NCI-H1436 (cell line): Measurements from ENCODE around the gene MYO7B.

Source experiments
- DNase-seq: peaks from one replicate; lab custom pipeline; 2025; lab: John Stamatoyannopoulos, UW

MYO7B gene

DNA sequence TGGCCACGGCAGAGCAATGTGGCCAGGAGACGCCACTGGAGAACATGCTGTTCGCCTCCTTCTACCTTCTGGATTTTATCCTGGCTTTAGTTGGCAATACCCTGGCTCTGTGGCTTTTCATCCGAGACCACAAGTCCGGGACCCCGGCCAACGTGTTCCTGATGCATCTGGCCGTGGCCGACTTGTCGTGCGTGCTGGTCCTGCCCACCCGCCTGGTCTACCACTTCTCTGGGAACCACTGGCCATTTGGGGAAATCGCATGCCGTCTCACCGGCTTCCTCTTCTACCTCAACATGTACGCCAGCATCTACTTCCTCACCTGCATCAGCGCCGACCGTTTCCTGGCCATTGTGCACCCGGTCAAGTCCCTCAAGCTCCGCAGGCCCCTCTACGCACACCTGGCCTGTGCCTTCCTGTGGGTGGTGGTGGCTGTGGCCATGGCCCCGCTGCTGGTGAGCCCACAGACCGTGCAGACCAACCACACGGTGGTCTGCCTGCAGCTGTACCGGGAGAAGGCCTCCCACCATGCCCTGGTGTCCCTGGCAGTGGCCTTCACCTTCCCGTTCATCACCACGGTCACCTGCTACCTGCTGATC, 115.4 kb downstream of the MYO7B start:
- no peak for DNase-seq

DNA sequence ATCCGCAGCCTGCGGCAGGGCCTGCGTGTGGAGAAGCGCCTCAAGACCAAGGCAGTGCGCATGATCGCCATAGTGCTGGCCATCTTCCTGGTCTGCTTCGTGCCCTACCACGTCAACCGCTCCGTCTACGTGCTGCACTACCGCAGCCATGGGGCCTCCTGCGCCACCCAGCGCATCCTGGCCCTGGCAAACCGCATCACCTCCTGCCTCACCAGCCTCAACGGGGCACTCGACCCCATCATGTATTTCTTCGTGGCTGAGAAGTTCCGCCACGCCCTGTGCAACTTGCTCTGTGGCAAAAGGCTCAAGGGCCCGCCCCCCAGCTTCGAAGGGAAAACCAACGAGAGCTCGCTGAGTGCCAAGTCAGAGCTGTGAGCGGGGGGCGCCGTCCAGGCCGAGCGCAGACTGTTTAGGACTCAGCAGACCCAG, 115.9 kb downstream of the MYO7B start:
- no peak for DNase-seq

DNA sequence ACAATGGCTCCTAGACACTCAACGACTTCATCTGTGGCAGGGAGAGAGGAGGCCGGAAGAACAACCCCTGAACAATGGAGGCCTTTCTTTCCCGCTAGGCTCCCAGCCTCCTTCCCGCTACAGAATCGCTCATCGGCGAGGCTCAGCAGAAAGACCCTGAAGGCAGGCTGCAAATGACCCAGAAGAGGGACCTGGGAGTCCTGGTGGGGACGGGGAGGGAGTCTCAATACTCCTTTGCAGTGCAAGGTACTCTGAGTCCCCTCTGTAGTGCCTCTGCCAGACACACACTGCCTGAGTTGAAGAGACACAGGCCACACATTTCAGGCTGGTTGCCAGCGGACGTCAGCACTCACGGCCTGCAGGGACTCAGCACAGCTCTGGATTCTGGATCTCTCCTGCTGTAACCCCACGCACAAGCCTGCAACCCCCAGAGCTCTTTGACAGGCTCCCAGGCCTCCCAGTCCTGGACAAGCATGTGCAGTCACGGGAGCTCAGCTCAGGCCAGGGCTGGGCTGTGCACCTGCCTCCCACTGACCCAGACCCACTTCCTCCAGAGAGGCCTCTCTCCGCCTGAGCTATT, 116.6 kb downstream of the MYO7B start:
- DNase-seq = no peak

DNA sequence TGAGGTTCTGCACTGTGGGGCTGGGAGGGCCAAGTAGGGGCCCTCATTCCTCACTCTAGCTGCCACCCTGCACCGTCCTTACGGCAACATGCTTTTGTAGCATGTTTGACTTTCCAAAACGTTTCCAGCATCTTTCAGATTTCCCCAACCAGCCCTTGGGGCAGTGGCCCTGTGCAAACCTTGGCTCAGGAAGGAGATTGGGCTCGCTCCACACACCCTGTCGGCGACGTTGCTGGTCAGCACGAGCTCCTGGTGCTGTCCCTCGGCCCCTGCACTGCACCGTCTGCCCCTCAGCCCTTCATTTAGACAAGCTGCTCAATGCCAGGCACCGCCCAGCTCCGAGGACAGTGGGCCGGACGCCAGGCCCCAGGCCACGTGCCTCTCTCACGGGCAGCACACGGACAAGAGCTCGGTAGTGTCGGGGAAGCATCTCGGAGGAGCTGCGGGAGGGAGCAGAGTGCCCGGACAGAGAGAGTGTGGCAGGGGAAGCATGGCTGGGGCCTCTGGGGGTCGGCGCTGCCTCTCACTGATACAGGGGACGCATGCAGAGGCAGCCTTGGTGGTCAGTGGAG, 117.4 kb downstream of the MYO7B start:
- DNase-seq = no peak

- no peak for DNase-seq
Observed at GRCh38 chr2:127653421-127654083, 118.1 kb downstream of the MYO7B start.

DNA sequence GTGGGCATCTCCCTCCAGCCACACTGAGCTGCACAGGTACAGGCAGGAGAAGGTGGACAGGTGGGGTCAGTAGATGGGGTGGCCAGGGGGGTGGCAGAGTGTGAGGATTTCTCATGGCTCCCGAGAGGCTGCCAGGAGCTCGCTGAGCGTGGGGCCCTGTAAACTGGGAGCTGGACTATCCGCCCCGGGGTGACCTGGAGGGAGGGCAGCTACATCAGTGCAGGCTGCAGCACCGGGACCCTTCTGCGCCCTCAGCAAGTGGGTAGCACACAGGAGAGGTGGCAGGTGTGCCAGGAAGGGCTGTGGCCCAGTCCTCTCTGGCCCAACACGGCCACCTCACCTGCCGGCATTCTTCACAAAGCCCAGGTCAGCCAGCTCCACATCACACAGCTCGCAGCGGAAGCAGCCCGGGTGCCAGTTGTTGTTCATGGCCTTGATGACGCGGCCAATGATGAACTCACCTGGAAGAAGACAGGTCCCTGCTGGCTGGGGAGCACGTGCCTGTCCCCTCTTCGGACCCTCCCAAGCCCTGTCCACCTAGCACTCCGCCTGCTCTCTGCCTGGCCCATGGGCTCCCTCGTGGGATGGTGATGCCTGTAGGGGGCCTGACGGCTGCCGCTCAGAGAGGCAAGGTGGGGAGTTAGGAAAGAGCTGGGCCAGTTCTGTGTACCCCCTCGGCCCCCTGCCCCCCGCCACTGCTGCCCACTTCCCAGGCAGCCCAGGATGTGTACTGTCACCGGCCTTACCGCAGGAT, 118.8 kb downstream of the MYO7B start:
- DNase-seq = no peak

DNA sequence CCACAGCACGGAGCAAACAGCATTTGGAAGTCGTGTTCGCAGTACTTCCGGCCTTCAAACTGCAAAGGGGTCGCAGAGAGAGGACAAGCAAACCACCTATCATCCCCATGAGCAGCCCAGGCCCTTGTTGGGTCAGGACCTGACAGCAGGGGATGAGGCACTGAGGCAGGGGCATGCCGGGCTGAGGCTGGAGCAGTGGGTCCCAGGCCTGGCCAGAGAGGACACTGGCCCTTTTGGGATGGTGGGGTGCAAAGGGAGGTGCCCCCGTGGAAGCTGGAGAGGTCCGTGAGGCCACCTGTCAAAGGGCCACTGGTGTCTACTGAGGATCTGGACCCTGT, 119.3 kb downstream of the MYO7B start:
- DNase-seq = no peak

DNA sequence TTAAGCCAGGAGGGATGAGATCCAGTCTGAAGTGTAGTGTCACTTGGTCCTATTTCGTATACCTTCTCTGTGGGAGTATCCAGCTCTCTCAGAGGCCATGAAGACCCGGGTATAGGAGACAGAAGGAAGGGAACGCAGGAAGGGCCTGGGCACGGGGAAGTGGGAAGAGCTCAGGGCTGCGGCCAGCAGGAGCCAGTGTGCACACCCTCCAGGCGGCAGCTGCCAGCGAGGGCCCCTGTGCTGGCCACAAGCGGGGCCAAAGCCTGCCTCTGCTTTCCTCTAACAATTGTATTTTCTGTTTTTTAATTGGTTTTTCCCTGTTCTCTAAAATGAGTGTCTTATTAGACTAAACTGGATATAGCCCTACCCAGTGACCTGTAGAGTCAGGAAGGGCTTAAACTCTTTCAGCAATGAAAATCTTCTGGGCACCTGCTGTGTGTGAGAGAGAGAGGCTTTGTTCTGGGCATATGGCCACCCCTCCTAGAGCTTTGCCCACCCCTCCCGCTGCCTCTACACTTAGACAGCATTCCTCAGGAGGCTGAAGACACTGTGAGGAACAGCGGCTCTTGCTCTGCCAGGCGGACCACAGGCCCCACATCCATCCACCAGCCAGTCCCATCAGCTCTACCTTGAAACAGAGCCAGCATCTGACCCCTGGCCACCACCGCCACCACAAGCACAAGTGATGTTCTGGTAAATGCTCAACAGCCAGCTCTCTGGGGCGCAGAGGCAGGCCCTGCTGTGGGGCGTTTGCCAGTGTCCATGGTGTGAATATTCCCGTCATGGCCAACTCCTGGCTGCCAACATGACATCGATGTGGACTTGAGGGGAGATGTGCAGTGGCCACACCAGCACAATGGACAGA, 120.0 kb downstream of the MYO7B start:
- DNase-seq = no peak

DNA sequence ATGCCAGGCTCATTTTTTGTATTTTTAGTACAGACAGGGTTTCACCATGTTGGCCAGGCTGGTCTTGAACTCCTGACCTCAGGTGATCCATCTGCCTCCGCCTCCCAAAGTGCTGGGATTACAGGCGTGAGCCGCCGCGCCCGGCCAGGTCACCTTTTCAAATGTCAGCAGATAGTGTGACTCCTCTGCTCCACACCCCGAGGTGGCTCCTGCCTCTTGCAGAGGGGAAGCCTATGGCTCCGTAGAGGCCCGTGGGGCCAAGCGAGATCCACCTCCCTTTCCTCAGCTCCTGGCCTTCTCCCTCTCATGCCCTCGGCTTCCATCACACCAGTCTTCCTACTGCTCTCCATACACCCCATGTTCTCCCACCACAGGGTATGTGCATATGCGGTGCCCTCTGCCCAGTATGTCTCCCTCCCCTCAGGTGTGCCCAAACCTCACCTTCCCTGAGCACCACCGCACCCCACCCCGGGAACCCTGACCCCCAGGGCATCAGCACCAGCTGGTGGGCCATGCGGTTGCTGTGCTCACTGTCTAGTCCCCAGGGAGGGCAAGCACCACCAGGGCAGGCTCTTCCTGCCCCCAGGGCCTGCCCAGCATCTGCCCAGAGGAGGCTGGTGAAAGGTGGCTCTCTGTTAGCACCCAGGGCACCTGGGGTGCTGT, 121.2 kb downstream of the MYO7B start:
- DNase-seq = no peak

DNA sequence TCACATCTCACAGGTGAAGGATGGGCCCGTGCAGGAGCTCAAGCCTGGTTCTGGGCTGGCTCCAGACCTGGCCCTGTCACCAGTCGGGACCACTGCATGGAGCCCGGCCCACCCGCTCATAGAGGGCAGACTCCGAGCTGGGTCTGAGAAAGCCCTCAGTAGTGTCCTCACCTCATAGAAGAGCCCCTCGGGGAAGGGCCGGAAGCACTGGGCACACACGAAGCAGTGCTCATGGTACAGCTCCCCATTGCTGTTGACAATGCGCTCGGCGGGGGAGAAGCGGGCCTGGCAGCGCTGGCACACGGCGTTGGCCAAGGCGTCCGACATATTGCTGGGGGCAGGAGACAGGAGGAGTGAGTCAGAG, 121.7 kb downstream of the MYO7B start:
- DNase-seq = no peak

GRCh38 chr2:127658146-127658545, 122.7 kb downstream of the MYO7B start:
- DNase-seq = no peak

- DNase-seq = no peak
Observed at GRCh38 chr2:127658641-127659407, 123.3 kb downstream of the MYO7B start.

GRCh38 chr2:127659408-127660290, 124.2 kb downstream of the MYO7B start:
- no peak for DNase-seq

- no peak for DNase-seq
Observed at GRCh38 chr2:127660291-127660578, 124.8 kb downstream of the MYO7B start.

- no peak for DNase-seq
Observed at GRCh38 chr2:127661072-127661649, 125.7 kb downstream of the MYO7B start.

DNA sequence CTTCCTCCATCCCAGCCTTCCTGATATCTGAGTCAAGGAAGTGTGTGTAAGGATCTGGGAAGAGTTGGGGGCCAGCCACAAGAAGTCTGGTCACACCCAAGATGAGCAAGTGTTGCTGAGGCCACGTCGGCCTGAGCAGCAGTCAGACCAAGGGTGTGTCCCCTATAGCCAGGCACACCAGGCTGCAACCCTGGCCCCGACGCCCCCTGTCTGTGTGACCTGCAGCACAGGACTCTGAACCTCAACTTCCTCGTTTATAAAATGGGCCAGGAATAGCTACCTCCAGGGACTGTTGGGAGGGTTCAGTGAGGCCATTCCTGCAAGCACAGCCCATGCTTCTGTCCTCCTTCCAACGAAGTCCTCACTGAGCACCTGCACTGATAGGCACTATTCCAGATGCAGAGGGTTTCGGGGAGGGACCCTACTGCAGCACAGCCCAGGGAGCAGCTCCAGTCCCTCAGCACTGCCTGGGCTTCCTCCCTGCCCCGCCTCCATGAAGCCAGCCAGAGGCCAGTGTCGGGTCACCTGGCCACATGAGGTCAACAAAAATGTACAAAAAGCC, 126.5 kb downstream of the MYO7B start:
- DNase-seq = no peak

- no peak for DNase-seq
Observed at GRCh38 chr2:127662937-127663565, 127.6 kb downstream of the MYO7B start.

DNA sequence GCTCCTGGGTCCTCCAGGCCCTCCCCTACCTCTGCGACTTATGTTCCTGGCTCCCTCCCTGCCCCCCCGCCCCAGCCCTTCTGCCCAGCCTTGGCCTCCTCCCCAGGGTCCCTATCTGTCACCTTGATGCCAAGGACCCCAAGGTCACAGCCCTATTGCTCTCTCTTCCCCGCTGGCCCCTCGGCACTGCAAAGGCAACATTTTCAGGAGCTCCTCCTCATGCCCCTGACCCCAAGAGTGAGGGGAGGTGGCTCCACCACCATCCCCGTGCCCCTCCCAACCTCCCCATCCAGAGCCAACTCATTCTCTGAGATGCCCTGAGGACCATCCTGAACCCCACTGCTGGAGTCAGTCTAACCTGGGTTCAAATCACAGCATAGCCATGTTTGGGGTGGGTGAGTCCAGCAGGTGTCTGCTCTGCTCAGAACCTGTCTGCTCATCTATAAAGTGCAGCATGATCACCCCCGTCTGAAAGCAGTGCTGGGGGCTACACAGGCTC, 128.1 kb downstream of the MYO7B start:
- DNase-seq = no peak
